Testis (tissue), 2 donors: ENCODE data around the gene PAQR8.

ENCODE experiments used
- POLR2A ChIP-seq: fragments of 450-650 bp; IDR thresholded peaks from one replicate; pipeline ENCODE4 v1.6.1; 2017; ENCODE audit warnings: antibody characterized with exemption, mild to moderate bottlenecking, moderate library complexity
- TF ChIP-seq, protein P1 (sequence below), 3 experiments: fragments of 450-650 bp in 2 of 3; fragments of 200-600 bp in 1 of 3; sonication (generic) in 1 of 3; IDR thresholded peaks; one replicate each; pipeline ENCODE4 v1.5.1; 2016 to 2019; ENCODE audit warnings: antibody characterized with exemption in 3 of 3, mild to moderate bottlenecking in 2 of 3, moderate library complexity in 1 of 3

DNA sequence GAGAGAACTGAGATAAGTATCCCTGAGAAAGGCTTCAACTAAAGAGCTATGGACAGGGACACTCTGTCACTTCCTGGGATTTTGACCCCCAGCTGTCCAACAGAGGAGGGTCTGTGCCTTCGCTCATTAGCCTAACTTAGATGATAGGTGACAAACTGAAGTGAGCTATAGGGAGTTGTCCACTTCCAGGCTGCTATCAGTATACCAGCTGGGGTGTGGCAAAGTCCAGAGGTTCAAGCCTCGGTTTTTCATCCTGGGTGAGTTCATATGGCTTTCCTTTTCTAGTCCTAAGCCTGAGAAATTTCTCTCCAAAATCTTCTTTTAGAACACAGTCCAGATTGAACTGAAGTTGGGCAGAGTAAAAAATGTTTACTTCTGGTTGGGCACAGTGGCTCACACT lies 5.9 kb upstream of the PAQR8 start:
- TF ChIP-seq POLR2A = no peak
- TF ChIP-seq, protein P1, sequence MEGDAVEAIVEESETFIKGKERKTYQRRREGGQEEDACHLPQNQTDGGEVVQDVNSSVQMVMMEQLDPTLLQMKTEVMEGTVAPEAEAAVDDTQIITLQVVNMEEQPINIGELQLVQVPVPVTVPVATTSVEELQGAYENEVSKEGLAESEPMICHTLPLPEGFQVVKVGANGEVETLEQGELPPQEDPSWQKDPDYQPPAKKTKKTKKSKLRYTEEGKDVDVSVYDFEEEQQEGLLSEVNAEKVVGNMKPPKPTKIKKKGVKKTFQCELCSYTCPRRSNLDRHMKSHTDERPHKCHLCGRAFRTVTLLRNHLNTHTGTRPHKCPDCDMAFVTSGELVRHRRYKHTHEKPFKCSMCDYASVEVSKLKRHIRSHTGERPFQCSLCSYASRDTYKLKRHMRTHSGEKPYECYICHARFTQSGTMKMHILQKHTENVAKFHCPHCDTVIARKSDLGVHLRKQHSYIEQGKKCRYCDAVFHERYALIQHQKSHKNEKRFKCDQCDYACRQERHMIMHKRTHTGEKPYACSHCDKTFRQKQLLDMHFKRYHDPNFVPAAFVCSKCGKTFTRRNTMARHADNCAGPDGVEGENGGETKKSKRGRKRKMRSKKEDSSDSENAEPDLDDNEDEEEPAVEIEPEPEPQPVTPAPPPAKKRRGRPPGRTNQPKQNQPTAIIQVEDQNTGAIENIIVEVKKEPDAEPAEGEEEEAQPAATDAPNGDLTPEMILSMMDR (IDR thresholded peaks at IDR 0.05) = no peak
